Neural progenitor cell (in vitro differentiated cells): Measurements from ENCODE around the gene OR6B3.

Experiments
- EZH2 ChIP-seq: fragments of 200-600 bp; sonication (generic); IDR thresholded peaks from 2 replicates; pipeline ENCODE4 v1.6.1; 2017; ENCODE audit warnings: antibody characterized with exemption, mild to moderate bottlenecking, moderate library complexity
- TF ChIP-seq, protein P1 (sequence below): fragments of 200-600 bp; sonication (generic); IDR thresholded peaks from 2 replicates; pipeline ENCODE4 v1.5.1; 2017; ENCODE audit warnings: antibody characterized with exemption, mild to moderate bottlenecking

- TF ChIP-seq, protein P1, sequence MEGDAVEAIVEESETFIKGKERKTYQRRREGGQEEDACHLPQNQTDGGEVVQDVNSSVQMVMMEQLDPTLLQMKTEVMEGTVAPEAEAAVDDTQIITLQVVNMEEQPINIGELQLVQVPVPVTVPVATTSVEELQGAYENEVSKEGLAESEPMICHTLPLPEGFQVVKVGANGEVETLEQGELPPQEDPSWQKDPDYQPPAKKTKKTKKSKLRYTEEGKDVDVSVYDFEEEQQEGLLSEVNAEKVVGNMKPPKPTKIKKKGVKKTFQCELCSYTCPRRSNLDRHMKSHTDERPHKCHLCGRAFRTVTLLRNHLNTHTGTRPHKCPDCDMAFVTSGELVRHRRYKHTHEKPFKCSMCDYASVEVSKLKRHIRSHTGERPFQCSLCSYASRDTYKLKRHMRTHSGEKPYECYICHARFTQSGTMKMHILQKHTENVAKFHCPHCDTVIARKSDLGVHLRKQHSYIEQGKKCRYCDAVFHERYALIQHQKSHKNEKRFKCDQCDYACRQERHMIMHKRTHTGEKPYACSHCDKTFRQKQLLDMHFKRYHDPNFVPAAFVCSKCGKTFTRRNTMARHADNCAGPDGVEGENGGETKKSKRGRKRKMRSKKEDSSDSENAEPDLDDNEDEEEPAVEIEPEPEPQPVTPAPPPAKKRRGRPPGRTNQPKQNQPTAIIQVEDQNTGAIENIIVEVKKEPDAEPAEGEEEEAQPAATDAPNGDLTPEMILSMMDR: no peak
- no peak for TF ChIP-seq EZH2
Measured at GRCh38 chr2:240069829-240070228, 16.5 kb upstream of the OR6B3 start.
